ENCODE measurements around the gene BEND6.
"Not testable (repeated sequence)": the region's sequence is repeated elsewhere in the genome, so short reads cannot be mapped to it uniquely, and the experiment has no call there.

BEND6 gene

DNA sequence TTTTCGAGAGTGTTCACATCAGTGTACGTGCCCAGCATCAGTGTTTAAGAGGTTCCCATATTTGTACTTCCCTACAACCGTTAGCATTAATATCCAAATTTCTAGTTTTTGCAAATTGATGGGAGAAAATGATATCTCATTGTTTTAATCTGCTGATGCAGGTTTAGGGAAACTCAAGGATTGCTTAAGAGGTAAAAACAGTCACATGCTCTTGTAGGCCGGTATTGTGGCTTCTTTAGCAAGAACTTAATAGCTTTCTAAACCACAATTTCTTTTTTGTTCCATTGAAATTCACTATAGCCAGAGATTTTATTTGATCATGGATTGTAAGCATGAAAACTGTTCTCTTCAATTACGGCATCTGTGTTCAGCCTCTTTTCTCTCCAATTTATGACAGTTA lies 29.5 kb downstream of the BEND6 start:
- peak; percentile 18 for DNase-seq (ENCODE audit: low spot score)

DNA sequence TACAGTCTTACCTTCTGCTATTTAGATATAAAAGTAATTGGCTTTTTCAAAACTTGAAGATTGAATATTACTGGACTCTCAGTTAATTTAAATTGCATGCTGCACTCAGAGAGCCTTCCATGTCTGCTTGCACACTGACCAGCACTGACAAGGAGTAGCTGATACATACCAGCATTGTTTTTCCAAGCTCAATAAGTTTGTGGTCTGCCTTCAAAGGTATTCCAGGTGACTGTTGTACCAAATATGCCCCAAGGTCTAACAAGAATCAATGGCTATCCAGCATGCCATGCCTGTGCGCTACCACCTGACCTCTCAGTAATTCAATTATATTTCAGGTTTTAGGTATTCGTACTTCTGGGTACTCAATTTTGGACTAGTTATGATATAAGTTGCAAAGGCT lies 30.0 kb downstream of the BEND6 start:
- no peak for DNase-seq (ENCODE audit: low spot score)

DNA sequence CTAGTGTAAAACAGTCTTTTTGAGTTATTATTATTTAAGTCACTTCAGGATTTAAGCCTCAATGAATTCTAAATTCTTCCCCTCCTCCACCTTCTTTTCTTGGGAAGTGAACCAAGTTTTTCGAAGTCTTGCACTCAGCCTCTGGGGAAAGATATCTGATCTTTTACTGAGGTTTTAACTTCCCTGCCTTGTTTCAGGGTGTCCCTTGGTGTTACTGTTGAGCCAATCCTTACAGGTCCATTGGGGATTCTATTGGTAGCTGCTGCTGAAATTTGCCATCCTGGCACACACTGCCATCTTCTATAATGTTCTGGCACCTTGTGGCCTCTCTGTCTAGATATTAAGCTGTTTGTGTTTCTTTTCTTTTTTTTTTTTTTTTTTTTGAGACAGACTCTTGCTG lies 31.7 kb downstream of the BEND6 start:
- no peak for DNase-seq (ENCODE audit: low spot score)

DNA sequence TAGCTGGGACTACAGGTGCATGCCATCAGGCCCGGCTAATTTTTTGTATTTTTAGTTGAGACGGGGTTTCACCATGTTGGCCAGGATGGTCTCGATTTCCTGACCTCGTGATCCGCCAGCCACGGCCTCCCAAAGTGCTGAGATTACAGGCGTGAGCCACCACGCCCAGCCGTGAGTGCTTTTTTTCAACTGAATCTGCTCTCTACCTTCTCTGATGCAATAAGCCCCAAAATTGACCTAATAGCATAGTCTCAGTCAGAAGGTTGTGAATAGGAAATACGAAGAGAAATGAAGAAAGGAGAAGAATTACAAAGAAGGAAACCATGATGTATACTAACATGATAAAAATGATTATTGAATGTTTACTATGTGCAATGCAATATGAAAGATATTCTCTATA lies 33.2 kb downstream of the BEND6 start:
- DNase-seq (ENCODE audit: low spot score): no peak

DNA sequence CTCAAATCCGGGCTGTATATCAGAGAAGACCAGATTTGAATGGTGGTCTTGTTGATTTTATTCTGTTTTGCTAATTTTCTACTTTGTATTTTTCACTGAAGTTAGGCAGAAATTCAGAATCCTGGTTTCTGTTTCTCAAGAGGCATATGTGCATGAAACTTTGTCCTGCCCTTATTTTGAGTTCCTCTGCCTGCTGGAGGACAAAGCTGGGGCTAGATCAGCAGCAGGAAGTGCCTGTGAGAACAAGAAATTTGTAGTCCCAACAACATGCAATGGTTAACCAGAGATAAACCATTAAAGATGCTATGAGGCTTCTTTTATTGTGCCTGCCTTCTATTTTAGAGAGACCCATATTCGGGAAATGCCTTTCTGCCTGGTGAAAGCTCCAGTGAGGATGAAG lies 37.1 kb downstream of the BEND6 start:
- no peak for DNase-seq (ENCODE audit: low spot score)

DNA sequence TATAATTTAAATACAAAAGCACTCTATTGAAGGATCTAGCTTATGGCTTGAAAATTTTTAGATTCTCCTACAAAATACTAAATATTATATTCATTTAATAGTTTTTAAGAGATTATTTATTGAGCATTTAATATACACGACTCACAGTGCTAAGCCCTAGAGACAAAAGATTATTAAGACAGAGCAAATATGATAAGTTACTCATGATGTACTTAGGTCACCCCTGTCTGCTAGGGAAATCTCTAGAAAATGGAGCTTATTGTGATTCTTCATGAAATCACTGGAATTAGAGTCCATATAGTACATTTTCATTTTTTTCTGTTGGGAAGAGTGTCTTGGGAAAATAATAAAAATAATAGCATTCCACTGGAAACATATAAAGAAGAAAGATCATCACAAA lies 37.8 kb downstream of the BEND6 start:
- no peak for DNase-seq (ENCODE audit: low spot score)

DNA sequence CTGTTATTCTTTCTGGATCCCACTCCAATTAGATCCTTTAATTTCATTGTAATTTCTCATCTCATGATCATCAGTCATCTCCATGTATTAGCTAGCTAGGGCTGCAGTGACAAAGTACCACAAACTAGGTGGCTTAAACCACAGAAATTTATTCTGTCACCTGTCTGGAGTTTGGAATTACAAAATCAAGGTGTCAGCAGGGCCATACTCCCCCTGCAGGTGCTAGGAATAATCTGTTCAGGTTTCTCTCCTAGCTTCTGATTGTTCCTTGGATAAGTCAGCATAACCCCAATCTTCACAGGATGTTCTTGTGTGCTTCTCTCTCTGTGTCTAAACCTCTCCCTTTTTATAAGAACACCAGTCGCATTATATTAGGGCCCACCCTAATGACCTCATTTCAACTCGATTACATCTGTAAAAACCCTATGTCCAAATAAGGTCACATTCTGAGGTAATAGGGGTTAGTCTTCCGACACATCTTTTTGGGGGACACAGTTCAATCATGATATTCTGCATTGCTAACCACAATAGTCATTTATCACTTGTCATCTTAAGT lies 40.5 kb downstream of the BEND6 start:
- DNase-seq (ENCODE audit: low spot score): no peak

DNA sequence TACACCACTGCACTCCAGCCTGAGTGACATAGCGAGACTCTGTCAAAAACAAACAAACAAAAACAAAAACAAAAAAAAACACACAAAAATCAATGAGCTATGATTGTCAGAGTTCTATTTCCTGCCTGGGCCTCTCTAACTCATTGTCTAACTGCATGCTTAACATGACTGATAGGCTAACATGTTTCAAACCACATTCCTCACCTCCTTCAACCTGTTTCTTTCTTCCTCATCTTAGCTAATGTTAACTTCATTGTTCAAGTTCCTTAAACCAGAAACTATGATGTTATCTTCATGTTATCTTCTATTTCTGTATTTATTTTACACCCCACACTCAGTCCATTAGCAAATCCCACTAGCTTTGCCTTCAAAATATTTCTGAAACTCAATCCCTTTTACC lies 41.5 kb downstream of the BEND6 start:
- DNase-seq (ENCODE audit: low spot score): no peak

DNA sequence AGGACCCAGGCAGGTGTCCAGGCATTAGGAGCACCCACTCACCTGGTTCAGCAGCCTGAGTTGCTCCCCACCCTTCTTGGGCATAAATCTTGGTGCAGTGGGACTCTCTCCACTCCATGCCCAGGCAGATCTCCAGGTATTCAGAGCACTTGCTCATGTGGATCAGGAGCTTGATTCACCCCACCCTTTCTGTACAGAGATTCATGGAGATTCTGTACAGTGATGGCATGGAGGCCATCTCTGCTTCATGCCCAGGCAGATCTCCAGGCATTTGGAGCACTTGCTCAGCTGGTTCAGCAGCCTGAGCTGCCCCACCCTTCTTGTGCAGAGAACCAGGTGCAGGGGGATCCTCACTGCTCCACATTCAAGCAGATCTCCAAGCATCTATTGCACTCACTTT lies 44.1 kb downstream of the BEND6 start:
- no peak for DNase-seq (ENCODE audit: low spot score)

DNA sequence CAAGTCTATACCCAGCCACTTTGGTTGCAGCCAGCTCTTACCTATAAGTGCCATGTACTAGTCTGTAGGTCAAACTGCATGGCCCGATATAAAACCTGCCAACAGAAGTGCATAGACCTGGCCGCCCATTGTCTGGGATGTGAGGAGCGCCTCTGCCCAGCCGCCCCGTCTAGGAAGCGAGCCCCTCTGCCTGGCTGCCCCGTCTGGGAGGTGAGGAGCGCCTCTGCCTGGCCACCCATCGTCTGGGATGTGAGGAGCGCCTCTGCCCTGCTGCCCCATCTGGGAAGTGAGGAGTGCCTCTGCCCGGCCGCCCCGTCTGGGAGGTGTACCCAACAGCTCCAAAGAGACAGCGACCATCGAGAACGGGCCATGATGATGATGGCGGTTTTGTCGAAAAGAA lies 44.8 kb downstream of the BEND6 start:
- not testable (repeated sequence) for DNase-seq (ENCODE audit: low spot score)

DNA sequence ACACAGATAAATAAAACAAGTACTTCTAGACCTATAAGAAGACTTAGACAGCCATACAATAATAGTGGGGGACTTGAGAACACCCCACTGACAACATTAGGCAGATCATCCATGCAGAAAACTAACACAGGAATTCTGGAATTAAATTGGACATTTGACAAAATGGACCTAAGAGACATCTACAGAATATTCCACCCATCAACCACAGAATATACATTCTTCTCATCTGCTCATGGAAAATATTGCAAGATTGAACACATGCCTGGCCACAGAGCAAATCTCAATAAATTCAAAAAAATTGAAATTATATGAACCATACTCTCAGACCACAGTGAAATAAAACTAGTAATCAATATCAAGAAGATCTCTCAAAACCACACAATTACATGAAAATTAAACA lies 47.3 kb downstream of the BEND6 start:
- no peak for DNase-seq (ENCODE audit: low spot score)

DNA sequence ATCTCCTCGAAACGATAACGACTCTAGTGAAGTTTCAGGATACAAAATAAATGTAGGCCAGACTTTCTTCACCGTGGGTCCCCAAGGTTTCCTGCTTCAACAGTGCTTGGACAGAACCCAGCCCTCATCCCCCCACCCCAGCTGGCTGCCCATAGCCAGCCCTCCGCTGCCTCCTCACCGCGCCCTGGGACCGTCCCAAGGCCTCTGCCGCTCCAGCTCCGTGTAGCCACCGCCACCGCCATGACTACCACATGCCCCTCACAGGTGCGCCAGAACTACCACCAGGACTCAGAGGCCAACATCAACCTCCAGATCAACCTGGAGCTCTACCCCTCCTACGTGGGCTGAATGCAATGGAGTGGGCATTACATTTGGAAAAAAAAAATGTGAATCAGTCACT lies 49.4 kb downstream of the BEND6 start:
- DNase-seq (ENCODE audit: low spot score): no peak

DNA sequence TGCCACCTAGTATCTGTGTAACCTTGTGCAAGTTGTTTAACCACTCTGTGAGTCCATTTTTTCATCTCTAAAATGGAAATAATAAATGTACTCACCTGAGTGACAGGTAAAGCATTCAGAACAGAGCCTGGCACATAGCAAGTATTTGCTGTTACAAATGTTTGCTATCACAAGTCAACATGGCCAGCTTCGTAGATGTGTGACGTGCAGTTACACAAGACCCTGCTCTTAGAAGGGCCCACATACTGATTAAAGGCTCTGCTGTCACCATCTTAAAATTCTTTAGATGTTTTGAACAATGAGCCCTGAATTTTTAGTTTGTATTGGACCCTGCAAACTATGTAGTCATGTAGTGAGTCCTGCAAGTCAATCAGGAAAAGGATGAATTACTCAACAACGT lies 51.2 kb downstream of the BEND6 start:
- DNase-seq (ENCODE audit: low spot score): no peak

DNA sequence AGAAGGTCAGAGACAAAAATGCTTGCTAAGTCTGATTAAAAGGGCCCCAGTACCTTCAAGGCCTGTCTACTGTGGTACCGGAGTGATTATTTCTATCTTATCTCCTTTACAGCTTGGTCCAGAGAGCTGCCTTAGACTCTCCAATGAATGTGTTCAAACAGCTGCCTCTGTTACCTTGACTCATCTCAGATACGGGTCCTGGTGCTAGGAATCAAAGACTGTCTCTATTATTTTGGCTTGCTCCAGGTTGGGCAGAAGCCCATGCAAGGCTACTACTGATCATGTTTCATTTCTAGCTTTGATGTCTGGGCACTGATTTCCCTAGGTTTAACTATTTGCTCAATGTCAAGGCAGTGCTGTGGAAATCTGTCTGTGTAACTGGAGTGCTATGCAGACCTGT lies 53.2 kb downstream of the BEND6 start:
- DNase-seq (ENCODE audit: low spot score): not testable (repeated sequence)

DNA sequence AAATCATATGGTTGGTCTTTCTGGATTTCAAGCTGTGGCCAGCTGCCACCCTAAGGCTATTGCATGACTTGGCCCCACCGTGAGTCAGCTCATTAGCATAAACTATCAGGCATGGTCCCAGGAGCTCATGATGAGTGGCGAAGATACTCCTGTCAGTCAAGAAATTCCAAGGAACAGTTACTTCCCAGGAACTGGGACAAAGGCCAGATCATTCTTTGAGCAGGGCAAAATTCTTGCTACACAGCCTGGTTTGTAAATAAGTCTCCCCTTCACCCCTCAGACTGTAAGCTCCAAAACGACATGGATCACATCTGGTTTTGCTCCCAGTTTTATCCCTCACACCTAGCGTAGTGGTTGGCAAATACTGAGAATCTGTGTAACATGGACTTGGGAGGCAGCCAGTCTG lies 58.6 kb downstream of the BEND6 start:
- DNase-seq (ENCODE audit: low spot score): peak; percentile 71

DNA sequence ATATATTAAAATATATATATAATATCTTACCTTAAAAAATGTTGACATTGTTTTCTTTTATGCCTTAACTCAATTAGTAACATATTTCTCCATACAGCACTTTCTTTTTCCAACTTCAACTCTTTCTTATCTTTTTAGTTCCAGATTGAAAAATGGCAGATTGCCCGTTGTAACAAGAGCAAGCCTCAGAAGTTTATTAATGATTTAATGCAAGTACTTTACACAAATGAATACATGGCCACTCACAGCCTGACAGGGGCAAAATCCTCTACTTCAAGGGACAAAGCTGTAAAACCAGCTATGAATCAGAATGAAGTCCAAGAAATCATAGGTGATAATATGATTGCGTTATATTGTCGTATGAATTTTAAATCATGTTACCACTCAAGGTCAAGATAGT lies 62.2 kb downstream of the BEND6 start:
- no peak for DNase-seq (ENCODE audit: low spot score)

DNA sequence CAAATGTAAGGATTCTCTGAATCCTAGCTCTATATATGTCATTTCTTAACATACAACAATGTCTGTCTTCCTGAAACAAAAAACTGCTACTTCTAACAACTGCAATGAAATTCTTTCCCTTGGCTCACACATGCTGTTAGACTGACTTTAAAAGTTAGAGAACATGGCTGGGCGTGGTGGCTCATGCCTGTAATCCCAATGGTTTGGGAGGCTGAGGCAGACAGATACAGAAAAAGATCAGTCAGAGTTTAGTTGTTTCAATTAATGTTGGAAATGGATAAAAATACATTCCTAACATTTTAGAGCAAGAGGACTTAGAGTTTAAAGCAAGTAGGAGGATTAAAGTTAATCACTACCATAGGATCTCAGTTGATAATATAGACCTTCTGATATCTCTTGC lies 62.9 kb downstream of the BEND6 start:
- no peak for DNase-seq (ENCODE audit: low spot score)

DNA sequence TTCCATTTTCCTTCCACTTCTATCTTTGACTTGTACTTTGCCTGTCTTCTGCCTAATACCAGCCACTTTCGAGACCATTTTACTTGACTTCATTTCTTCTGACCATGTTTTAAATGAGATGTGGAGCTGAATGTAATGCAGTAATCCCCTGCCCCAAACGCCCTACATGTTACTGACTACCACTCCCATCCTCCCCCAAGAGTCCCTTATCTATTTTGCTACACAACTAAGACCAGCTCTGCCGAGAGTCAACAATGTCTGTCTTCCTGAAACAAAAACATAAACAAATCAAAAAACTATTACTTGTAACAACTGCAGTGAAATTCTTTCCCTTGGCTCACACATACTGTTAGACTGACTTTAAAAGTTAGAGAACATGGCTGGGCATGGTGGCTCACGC lies 64.5 kb downstream of the BEND6 start:
- DNase-seq (ENCODE audit: low spot score): no peak

DNA sequence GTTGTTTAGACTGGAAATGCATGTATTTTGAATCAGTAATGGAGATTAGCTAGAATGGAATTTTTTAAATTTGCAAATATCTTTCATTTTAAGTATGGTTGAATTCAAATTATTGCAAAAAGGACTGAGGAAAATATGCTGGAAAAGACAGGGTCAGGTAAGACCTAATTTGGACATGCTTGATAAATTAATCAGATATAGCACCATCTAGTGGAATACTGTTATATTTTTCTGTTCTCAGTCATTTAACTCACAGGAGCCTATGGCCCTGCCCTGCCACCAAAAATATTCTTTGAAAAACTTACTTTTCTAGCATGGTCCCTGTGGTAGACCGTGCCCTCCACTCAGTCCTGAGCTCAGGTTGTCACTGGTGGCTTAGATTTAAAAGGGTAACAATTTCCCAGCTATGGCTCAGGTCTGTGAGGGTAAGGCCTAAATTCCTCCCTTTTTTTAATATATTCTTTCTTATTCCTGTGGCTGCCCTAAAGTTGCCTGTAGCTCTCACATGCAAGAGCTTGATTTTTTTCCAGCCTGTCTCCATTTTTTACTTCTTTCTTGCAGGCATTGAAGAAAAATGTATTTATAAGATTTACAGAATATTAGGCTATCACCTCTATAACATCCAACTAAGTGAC lies 66.3 kb downstream of the BEND6 start:
- DNase-seq (ENCODE audit: low spot score): peak; percentile 69

DNA sequence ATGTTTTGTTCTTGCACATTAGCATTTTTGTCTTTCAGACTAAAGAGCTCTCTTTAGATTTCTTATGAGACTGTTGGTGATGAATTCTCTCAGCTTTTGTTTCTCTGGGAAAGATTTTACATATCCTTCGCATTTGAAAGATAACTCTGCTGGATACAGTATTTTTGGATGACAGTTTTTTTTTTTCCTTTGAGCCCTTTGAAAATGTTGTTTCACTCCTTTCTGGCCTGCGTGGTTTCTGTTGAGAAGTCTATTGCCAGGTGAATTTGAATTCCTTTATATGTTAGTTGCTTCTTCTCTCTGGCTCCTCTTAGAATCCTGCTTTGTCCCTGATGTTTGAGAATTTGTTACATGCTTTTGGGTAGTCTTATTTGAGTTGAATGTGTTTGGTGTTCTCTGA lies 69.4 kb downstream of the BEND6 start:
- DNase-seq (ENCODE audit: low spot score): no peak

DNA sequence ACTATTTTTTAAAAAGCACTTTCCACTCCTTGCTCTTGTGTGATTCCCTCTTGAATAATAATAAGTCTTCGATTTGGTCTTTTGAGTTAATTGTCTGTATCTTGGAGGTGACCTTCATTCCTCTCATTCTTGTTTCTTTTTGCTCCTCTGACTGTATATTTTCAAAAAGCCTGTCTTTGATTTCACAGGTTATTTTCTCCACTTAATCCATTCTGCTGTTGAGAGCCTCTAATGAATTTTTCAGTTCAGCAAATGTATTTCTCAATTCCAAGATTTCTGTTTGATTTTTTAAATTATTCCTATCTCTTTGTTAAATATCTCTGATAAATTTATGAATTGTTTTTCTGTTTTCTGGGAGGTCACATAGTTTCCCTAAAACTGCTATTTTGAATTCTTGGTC lies 69.9 kb downstream of the BEND6 start:
- DNase-seq (ENCODE audit: low spot score): no peak

DNA sequence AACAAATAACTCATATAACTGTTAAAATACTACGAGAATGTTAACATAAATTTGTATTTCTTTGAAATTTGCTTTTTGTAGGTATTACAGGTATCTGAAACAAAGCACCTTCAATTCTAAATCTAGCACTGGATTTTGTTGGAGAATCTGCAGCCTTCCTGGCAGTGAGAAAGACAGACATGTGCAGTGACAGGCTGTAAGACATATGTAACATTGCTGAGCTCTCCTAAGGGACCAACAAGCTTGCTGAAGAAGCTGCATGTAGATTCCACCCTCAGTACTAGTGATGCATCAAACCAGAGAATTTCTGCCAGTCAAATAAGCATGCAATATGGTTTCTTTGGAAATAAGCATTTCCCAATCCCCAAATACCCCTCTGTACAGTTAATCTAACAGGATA lies 71.1 kb downstream of the BEND6 start:
- DNase-seq (ENCODE audit: low spot score): no peak

DNA sequence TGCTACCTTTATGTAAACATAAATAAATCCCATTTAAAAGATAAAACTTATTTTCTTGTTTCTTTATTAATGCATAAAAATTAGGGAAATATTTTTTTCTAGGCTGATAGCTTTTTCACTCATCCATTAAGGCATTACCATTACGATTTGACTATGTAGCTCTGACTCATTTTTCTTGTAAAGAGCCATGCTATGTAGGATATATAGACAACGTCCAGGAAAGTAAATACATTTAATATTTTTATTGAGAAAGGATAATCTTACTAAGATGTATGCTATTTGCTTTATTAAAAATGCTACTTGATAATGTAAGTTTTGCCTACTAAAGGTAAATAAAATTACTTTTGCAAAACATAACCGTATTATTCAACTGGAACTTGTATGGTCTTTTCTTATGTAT lies 72.4 kb downstream of the BEND6 start:
- no peak for DNase-seq (ENCODE audit: low spot score)

DNA sequence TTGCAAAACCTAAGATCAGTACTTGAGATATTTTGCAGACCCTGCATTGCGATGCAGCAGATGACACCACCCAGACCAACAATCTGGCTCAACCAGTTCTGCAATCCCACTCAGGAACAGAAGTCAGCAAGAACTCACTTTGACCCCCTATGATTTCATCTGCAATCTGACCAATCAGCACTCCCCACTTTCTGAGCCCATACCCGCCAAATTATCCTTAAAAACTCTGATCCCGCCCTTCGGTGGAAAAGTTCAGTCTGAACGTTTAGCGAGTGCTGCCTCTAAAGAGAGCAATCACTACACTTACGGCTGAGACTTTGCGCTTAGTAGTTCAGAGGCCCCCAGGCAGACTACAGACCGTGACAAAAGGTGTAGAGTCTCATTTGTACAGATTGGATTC lies 74.3 kb downstream of the BEND6 start:
- no peak for DNase-seq (ENCODE audit: low spot score)

DNA sequence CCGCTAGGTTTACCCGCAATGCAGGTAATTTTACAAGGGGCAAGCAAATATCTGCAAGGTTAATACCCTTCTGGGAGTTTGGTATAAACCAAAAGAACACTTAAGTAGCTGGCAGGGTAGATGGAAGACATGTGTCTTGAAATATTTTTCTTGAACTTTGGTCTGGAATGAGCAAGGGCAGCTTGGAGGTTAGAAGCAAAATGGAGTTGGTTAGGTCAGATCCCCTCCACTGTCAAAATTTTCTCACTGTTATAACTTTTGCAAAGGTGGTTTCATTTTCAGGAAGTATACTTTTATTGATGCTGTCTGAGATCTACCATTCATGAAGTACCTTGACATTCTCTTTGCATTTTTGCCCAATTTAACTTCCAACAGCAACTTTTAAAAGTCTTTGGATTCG lies 78.3 kb downstream of the BEND6 start:
- no peak for DNase-seq (ENCODE audit: low spot score)

All from GM03348 (cell line).